GM19351 (cell line): Measurements from ENCODE around the gene DISC1.
A peak's percentile ranks its signal among the peaks of the same experiment; 100 is the strongest.

Experiments used
- ATAC-seq: cut with Tn5 transposase; IDR thresholded peaks from one replicate; pipeline ENCODE4 v1.9.1; 2021; ENCODE audit warnings: mild to moderate bottlenecking, moderate library complexity; ENCODE audit not compliant: unreplicated experiment

The DISC1 gene

GRCh38 chr1:231803353-231803752, 176.8 kb downstream of the DISC1 start:
- ATAC-seq, result no peak

DNA sequence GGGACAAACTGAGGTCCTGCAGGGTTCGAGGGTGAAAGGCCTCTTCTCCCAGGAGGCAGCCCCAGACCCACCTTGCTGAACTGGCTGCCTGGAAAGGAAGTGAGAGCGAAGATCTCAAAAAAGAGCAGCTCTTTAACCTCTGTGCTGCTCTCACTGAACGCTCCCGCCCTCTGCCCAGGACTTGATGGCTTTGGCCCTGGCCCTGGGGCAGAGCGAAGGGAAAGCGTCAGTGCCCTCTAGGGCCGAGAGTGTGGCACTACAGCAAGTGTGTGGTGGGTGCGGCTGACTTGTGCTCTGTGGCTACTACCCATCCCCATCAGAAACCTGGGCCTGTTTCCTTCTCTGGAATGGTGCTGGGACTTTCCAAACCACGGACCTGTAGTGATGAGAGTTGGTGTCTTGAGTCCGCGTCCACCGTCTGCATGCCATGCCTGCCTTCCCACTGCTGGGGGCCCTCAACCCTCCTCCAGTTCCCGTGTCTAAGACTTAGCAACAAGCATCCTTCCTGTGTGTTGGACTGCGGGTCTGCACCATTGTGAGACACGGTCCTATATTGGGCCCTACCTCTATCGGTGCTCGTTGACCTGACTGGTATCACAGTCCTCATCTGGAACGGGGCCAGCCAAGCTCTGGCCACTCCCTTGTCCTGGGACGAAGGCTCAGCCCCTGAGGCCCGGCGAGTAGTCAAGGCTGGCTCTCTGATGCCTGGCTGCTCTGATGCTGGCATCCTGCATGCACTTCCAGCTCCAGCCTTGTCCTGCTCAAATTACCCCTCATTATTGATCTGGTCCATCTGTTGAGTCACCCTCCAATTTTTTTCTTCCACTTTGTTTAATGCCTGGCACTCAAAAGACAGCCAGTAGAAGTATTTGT, 180.3 kb downstream of the DISC1 start:
- peak; percentile 99 for ATAC-seq

DNA sequence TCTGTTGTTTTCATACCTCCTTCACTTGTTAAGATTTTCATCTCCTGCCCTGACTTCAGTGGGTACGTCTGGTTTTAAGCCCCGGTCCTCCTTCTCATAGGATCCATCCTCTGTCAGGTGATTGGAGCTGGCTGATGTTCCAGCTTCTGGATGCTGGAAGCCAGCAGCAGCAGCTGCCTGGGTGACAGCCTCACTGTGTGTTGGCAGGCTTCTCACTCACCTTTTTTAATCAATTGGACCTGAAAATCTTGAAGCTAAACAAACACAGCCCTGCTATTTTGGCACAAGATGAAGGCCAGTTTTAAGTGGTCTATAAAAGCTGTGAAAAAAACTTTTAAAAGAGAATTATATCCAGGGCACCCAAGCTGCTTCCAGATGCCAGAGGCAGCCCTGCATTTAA, 181.0 kb downstream of the DISC1 start:
- no peak for ATAC-seq

DNA sequence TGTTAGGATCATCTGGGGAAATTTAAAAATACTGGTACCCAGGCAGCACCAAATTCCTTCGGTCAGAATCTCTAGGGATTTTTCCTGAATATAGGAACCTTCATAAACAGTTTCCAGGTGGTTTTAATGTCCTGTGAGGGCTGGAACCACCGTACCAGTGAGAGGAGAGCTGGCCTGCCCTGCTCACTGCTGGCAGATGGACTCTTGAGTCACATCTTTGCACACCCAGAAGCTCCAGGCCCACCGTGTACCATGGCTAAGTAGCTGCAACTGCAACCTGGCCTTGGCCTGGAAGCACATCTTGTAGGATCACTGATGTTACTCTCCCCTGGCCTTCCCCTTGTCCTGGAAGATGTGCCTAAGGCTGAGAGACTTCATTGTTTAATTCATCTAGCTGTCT, 181.5 kb downstream of the DISC1 start:
- no peak for ATAC-seq

DNA sequence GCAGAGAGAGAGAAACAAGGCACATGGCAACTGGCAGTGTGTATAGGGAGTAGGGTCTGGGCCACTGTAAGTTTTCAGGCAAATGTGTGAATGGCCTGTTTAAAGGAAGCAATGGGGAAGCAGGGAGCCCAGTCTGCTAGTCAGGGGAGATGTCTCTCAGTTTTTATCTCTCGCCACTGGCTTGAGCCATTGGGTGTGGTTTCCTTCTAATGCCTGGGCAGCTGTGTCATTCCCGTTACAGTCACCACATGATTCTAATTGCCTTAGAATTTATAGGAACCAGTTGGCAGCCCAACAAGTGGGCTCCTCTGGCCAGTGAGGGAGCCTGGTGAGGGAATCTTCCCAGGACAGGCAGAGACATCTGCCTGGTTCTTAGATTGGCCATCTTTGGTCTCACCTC, 182.4 kb downstream of the DISC1 start:
- ATAC-seq, result no peak

GRCh38 chr1:231810415-231810814, 183.8 kb downstream of the DISC1 start:
- ATAC-seq, result no peak

DNA sequence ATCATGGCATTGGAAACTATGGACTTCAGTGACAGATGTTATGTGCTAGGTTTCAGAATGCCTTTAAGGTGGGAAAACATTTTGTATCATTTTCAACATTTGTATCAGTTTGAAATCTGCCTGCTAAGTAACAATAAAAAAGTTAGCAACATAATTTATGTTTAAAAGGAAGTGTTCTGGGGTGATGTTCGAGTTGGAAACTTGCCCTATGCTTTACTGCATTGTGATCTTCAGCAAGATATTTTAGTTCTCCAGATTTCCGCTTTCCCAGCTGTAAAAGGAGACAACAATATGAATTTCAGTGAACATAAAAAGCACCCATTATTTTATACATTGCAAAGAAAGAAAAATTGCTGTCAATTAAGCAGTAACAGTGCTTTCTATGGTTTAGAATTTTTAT, 187.4 kb downstream of the DISC1 start:
- no peak for ATAC-seq

DNA sequence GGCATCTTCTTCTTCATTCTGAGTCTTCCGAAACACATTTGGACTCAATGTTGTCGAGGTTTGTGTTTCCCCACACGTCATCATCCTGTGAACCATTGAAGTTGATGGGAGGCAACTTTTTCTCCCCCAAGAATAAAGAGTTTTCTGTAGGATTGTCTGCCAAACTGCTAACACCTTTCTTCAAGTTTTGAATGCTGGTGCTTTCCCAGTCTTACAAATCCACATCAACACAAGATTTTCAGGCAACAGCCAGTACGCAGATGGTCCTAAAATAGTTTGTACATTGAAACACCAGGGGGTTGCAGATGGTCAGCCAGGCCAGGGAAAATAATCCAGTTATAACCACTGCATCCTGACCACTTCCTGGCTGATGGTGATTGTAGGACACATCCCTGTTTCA, 187.9 kb downstream of the DISC1 start:
- ATAC-seq, result no peak

- ATAC-seq, result no peak
These were observed 191.2 kb downstream of the DISC1 start for GRCh38 chr1:231817801-231818200.

GRCh38 chr1:231818337-231818736, 191.7 kb downstream of the DISC1 start:
- ATAC-seq, result no peak

DNA sequence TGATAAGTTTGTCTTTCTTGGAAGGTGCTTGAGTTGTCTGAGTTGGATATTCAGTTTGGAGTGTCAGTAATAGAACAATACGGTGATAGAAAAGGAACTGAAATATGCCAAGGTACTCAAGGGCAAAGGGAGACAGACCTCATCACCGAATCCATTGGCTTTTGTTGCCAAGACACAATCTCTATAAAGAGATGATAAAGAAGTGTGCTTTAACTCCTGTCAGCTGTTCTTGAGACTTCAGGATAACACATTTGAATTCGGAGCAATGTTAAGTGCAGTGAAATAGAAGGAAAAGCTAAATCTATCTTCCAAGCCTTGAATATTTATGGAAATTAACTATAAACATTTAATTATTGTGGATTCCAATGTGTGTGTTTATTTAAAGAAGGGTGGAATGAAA, 194.7 kb downstream of the DISC1 start:
- ATAC-seq, result no peak

- no peak for ATAC-seq
These were observed 195.5 kb downstream of the DISC1 start for GRCh38 chr1:231822041-231822440.

DNA sequence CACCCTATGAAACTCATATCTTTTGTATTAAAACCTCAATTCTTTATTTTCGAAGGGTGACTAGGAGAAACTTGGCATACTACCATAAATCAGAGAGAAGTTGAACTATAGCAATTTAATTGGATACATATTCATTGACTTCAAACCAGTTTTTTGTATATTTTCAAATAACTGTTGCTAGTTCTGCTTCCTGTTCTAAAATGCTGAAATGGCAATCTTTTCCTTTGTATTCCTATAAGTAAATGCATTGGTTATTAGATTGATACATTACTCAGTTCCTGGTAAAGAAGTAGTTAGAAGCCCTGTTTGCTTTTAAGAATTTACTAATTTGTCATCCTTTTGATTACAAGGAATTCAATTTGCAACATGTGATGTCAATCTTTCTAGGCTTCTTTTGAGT, 200.0 kb downstream of the DISC1 start:
- ATAC-seq, result no peak

- no peak for ATAC-seq
These were observed 200.9 kb downstream of the DISC1 start for GRCh38 chr1:231827337-231828105.

DNA sequence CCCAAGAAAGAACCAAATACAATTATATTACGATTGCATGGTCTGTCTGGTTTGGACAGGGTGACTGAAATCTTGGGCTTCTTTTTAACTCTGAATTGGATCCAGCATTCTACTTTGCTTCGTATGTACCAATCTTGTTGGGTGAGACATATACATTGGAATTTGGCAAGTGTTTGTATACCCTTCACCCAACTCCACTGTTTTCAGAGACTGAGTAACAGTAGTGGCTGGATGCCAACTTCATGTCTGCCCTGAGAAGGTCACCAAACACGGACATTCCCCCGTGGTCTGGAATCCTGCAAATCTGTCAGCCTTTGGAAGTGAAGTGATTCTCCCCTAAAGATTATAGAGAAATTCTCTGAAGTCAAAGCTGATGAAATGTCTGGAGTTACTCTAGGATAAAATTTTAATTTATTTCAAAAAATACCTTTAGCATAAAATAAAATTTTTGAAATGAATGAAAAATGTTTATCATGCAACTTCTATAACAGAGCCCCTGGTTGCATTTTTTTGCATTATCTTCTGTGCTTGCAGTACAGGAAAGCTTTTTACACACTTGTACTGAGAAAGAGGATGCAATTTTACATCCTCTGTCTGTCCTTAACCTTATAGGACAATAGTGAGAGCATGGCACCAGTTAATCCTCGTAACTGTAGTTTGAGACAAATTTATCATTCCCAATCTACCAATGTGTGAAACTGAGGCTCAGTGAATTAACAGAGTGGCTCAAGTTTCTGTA, 201.8 kb downstream of the DISC1 start:
- no peak for ATAC-seq

- ATAC-seq, result no peak
These were observed 202.7 kb downstream of the DISC1 start for GRCh38 chr1:231829332-231829731.

- ATAC-seq, result no peak
These were observed 209.8 kb downstream of the DISC1 start for GRCh38 chr1:231836227-231836893.

- no peak for ATAC-seq
These were observed 211.9 kb downstream of the DISC1 start for GRCh38 chr1:231838521-231838920.

GRCh38 chr1:231839999-231840398, 213.4 kb downstream of the DISC1 start:
- ATAC-seq, result no peak

- ATAC-seq, result no peak
These were observed 215.2 kb downstream of the DISC1 start for GRCh38 chr1:231841616-231842344.
